ENCODE results near the gene U2SURP.
"Not testable (repeated sequence)": the region's sequence is repeated elsewhere in the genome, so short reads cannot be mapped to it uniquely, and the experiment has no call there.

Gene U2SURP

DNA sequence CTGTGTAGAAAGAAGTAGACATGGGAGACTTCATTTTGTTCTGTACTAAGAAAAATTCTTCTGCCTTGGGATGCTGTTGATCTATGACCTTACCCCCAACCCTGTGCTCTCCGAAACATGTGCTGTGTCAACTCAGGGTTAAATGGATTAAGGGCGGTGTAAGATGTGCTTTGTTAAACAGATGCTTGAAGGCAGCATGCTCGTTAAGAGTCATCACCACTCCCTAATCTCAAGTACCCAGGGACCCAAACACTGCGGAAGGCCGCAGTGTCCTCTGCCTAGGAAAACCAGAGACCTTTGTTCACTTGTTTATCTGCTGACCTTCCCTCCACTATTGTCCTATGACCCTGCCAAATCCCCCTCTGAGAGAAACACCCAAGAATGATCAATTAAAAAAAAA lies 72.6 kb downstream of the U2SURP start:
- not testable (repeated sequence) for DNase-seq

GRCh38 chr3:143078883-143079282 lies 77.5 kb downstream of the U2SURP start:
- no peak for DNase-seq

DNA sequence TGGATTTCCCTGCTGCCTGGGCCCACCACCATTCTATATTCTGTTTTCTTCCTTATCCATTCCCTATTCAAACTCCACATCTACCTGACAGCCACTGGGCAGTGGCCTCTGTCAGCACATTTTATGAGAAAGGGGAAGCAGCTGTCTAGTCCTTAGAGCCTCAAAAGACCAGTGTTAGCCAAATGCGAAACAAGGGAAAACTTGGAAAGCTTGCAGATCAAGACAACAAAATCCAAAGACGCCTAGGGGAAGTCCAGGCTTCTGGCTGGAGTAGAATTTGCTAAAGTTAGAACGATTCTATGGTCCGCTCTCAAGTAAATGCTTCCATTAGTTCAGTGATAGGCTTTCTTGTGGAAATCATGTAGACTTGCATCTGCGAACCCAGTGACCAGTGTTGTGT lies 78.8 kb downstream of the U2SURP start:
- DNase-seq, result no peak

DNA sequence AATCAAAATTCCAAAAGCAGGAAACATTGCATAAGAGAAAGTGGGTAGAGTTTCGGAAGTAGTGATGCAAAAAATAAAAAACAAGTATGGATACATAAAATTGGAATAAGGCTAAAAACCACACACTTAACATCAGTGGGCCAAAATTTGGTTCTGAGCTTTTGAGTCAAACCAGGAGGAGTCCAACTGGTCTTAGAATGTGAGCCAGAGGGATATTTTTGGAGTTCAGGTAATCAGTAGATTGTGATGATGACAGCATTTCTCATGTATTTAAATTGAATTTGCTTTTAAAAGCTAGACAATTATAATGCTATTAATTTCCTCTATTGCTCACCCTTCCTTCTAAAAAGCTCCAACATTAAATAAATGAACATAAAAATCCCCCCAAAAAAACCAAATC lies 80.0 kb downstream of the U2SURP start:
- no peak for DNase-seq

GRCh38 chr3:143081844-143082778 lies 80.7 kb downstream of the U2SURP start:
- DNase-seq, result no peak

DNA sequence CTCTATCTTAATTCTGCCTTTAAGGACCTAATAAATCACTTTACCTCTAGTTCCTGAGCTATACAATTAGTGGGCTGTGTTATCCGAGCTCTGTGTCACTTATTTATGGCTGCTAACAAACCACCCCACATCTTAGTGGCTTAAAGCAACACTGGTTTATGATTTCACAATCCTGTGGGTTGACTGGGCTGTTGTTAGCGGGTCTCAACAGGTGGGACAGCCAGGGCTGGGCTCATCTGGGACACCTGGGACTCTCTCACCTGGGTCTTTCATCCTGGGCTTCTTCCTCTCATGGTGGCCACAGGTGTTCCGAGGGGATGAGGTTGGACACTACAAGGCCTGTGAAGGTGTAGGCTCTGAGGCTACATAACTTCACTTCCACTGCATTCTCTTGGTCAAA lies 82.4 kb downstream of the U2SURP start:
- no peak for DNase-seq

GRCh38 chr3:143084856-143085731 lies 83.7 kb downstream of the U2SURP start:
- no peak for DNase-seq

GRCh38 chr3:143088835-143089234 lies 87.5 kb downstream of the U2SURP start:
- DNase-seq, result no peak

DNA sequence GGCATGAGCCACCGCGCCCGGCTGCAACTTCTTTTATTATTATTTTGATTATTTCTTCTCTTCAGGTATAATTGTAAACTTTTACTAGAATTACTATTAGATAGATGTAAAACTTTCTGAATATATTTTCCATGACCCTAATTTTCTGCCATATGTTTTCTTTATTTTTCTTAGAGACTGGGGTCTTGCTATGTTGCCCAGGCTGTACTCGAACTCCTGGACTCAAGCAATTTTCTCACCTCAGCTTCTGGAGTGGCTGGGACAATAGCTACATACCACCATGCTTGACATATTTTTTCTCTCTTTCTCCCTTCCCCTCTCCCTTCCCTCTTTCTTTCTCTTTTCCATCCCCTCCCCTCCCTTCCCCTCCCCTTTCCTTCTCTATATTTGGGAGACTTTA lies 88.6 kb downstream of the U2SURP start:
- DNase-seq, result no peak

- DNase-seq, result peak; percentile 86
Measured at GRCh38 chr3:143090486-143090885, 89.1 kb downstream of the U2SURP start.

DNA sequence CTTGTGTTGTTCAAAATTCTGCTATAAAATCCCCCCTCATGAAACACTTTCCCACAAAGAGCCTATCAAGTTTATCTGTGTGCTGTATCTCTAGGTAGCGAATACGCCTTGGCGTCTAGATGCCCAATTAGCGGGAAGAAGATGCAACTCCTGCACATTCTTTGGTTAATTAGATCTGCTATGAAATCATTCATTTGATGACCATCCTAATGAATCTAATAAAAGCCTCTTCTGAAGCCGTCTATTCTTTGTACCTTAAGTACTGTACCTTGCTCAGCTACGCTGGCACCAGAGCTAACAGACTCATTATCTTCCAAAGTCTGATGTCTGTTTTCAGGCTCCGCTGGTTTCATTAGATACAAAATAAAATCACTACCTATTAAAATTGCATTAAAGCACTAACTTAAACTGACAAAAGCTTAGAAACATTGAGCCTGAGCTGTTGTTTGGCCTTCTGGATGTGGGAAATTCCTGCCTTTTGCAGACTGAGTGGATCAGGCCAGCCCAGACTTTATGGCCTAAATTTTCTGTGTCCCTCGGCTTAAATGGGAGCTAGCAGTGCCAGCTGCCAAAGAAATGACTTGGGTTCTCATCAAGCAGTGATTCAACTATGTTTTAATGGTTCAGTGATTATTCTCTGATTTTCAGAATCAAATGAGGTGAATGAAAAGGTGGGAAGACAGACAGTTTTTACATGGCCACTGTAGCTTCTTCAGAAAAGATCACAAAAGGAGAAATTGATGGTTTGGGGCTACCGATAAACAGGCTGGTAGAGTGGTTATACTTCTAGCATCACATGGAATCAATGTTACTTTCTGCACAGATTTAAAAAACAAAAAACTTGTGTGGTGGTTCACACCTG lies 89.8 kb downstream of the U2SURP start:
- DNase-seq, result no peak

GRCh38 chr3:143092191-143092590 lies 90.8 kb downstream of the U2SURP start:
- no peak for DNase-seq

GRCh38 chr3:143095813-143096212 lies 94.4 kb downstream of the U2SURP start:
- no peak for DNase-seq

GRCh38 chr3:143098032-143098764 lies 96.8 kb downstream of the U2SURP start:
- no peak for DNase-seq

DNA sequence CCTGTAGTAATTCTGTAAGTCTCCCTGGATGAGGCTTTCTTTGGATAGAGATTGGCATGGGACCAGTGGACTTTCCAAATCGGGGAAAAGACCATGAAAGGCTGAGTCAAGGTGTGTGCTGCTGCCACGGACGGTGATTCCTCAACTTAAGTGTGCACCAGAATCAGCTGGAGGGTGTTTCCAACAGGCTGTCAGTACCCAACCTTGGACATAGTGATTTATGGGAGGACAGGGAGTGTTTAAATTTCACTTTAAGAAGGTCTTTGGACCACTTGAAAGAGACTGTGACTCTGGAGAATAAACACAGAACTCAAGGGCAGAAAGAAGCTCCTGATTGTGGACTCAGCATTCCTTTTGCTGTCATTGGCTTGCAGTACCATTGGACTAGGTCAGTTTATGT lies 97.8 kb downstream of the U2SURP start:
- no peak for DNase-seq

GRCh38 chr3:143099690-143100089 lies 98.3 kb downstream of the U2SURP start:
- DNase-seq, result no peak

DNA sequence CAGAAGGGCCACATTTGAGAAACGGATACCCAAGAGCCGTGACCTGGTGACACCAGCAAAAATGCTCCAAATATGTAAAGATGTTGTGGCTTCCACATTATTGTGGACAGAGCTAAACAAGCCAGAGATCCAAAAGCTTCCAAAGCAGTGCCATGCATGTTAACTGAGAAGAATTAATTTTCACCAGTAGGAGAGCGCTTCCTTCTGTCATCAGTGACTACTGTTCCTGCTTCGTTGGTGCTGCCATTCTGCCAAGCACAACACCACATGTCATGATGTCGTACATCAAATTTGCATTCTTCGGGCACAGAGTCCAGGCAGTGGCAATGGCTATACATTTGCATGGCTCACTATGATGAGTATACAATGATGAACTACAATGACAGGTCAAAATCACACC lies 99.1 kb downstream of the U2SURP start:
- DNase-seq, result no peak

GRCh38 chr3:143101792-143102381 lies 100.5 kb downstream of the U2SURP start:
- no peak for DNase-seq

DNA sequence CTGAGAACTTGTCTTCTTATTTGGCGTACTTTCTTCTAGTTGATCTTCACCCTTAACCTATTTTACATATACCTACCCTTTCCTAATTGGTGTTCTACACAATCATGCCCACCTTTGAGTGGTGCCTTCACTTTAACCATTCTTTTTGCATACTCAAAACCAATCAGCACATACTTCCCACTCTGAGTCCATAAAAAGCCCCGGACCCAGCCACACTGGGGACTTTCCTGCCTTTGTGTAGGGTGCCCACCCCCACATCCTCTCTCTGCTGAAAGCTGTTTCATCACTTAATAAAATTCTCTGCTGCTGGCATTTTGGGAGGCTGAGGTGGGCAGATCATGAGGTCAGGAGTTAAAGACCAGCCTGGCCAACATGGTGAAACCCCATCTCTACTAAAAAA lies 102.3 kb downstream of the U2SURP start:
- no peak for DNase-seq

GRCh38 chr3:143105170-143105569 lies 103.8 kb downstream of the U2SURP start:
- no peak for DNase-seq

GRCh38 chr3:143109861-143110260 lies 108.5 kb downstream of the U2SURP start:
- DNase-seq, result no peak
